Progenitor cell of endocrine pancreas (in vitro differentiated cells): ENCODE results near the gene RABGAP1L. TPM values are rescaled to one million over a fixed set of nuclear protein-coding genes. Genes with fewer than 3 reads are reported as not detected.

Source experiments
- DNase-seq: peaks from one replicate; pipeline ENCODE4 v3.0.0; 2021; ENCODE audit warnings: low spot score; ENCODE audit not compliant: unreplicated experiment
- H3K27ac Mint-ChIP-seq: 2 replicates; pipeline ENCODE4 v1.8.0; 2021; ENCODE audit warnings: mild to moderate bottlenecking, moderate library complexity, mixed read lengths
- H3K27me3 Mint-ChIP-seq: 2 replicates; pipeline ENCODE4 v1.8.0; 2021; ENCODE audit warnings: mixed read lengths
- H3K36me3 Mint-ChIP-seq: 2 replicates; pipeline ENCODE4 v1.8.0; 2022; ENCODE audit warnings: mixed read lengths; ENCODE audit not compliant: insufficient read depth
- H3K4me1 Mint-ChIP-seq: 2 replicates; pipeline ENCODE4 v1.8.0; 2021; ENCODE audit warnings: low read depth, mixed read lengths
- H3K4me3 Mint-ChIP-seq: 2 replicates; pipeline ENCODE4 v1.8.0; 2021; ENCODE audit warnings: low read depth, mild to moderate bottlenecking, moderate library complexity, mixed read lengths
- H3K9me3 Mint-ChIP-seq: 2 replicates; pipeline ENCODE4 v1.8.0; 2021; ENCODE audit warnings: low read depth, mixed read lengths
- CTCF ChIP-seq: fragments of 200-600 bp; sonication (generic); IDR thresholded peaks from one replicate; pipeline ENCODE4 v1.5.0; 2021; ENCODE audit warnings: antibody characterized with exemption, mild to moderate bottlenecking; ENCODE audit not compliant: unreplicated experiment
- total RNA-seq: library from RNA; stranded (reverse); gene quantifications from 2 replicates; pipeline ENCODE4 v1.2.1, GENCODE V29; 2021

Gene RABGAP1L
- total RNA-seq, 1 donor from 2014 or later: 55.2 TPM

- H3K27me3 Mint-ChIP-seq: no peaks in the 10 kb centered on the region
- no peaks in the 10 kb centered on the region for H3K36me3 Mint-ChIP-seq
- H3K27ac Mint-ChIP-seq: no peak overlapping the region
Observed at GRCh38 chr1:174995121-174995520, 835.8 kb downstream of the RABGAP1L start.

GRCh38 chr1:174995916-174996315, 836.6 kb downstream of the RABGAP1L start:
- H3K27me3 Mint-ChIP-seq: no peaks in the 10 kb centered on the region
- TF ChIP-seq CTCF: no peak
- H3K27ac Mint-ChIP-seq: peak overlapping the region; percentile 25
- DNase-seq: no peak
- H3K9me3 Mint-ChIP-seq: no peaks in the 10 kb centered on the region
- H3K4me1 Mint-ChIP-seq: peaks cover 17% of the 10 kb centered on the region
- H3K4me3 Mint-ChIP-seq: no peak overlapping the region
- no peaks in the 10 kb centered on the region for H3K36me3 Mint-ChIP-seq

More at GRCh38 chr1:174995121-174995520, 835.8 kb downstream of the RABGAP1L start:
- no peak for DNase-seq
- no peak for TF ChIP-seq CTCF
- no peaks in the 10 kb centered on the region for H3K9me3 Mint-ChIP-seq
- H3K4me3 Mint-ChIP-seq: no peak overlapping the region
- H3K4me1 Mint-ChIP-seq: peaks cover 12% of the 10 kb centered on the region

GRCh38 chr1:174996476-174996875, 837.2 kb downstream of the RABGAP1L start:
- Mint-ChIP-seq H3K4me3 (no peak overlapping the region), H3K27me3 (no peaks in the 10 kb centered on the region), H3K4me1 (peaks cover 23% of the 10 kb centered on the region), H3K9me3 (no peaks in the 10 kb centered on the region), H3K27ac (no peak overlapping the region), H3K36me3 (no peaks in the 10 kb centered on the region)
- no peak for TF ChIP-seq CTCF
- DNase-seq: no peak

GRCh38 chr1:174997041-174997440, 837.7 kb downstream of the RABGAP1L start:
- Mint-ChIP-seq H3K27ac (peak overlapping the region; percentile 69), H3K27me3 (no peaks in the 10 kb centered on the region), H3K9me3 (no peaks in the 10 kb centered on the region), H3K4me3 (no peak overlapping the region), H3K36me3 (no peaks in the 10 kb centered on the region), H3K4me1 (peaks cover 24% of the 10 kb centered on the region)
- no peak for DNase-seq
- TF ChIP-seq CTCF: no peak

- Mint-ChIP-seq H3K27ac (no peak overlapping the region), H3K4me1 (peaks cover 31% of the 10 kb centered on the region), H3K9me3 (no peaks in the 10 kb centered on the region), H3K4me3 (no peak overlapping the region), H3K36me3 (no peaks in the 10 kb centered on the region), H3K27me3 (no peaks in the 10 kb centered on the region)
- TF ChIP-seq CTCF: peak; percentile 87
- peak; percentile 11 for DNase-seq
Observed at GRCh38 chr1:174998569-174999215, 839.4 kb downstream of the RABGAP1L start.
